OCI-LY3 (cell line): ENCODE results near the gene SLC25A25.

Source experiments
- EZH2phosphoT487 ChIP-seq: fragments of 200-600 bp; shearing (Covaris generic); IDR thresholded peaks from 2 replicates; pipeline ENCODE4 v1.6.1; 2018; ENCODE audit warnings: antibody characterized with exemption, mixed run types, low read depth
- TF ChIP-seq, protein P1 (sequence below): fragments of 200-600, 300-600 bp; sonication (generic); IDR thresholded peaks from 2 replicates; pipeline ENCODE4 v1.5.1; 2014; ENCODE audit warnings: antibody characterized with exemption, low read length, low read depth

DNA sequence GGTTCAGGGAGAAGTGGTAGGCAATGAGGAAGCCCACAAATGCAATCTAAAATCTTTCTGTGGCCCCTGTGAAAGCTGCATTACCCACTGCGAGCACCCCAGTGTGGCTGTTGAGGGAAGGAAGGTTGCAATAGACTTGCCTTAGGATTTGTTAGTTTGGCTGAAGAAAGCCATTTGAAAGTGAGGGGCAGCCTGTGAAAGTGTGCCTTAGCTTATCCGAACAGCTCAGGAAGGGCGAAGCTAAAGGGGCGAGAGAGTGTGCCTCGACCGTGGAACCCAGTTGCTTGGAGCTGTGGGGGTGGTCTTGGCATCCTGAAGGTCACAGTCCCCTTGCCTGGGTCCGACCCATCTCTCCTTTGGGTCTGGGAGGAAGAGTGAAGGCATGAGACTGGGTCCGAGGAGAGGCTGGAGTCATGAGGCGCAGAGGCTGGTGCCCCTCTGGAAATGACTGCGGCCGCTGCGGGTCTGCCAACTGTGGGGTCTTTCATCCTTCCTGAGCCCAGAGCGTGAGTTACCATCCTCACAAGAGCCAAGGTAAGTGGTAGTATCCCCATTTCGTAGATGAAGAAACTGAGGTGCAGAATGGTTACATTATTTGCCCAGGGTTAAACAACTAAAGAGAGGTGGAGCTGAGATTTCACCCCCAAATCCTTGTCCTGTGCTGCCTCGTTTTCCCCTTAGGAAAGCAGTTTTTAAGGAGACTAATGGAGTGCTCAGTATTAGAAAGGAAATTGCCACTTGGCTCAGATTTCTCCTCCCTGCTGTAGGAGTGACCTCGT, 24.4 kb downstream of the SLC25A25 start:
- TF ChIP-seq, protein P1, sequence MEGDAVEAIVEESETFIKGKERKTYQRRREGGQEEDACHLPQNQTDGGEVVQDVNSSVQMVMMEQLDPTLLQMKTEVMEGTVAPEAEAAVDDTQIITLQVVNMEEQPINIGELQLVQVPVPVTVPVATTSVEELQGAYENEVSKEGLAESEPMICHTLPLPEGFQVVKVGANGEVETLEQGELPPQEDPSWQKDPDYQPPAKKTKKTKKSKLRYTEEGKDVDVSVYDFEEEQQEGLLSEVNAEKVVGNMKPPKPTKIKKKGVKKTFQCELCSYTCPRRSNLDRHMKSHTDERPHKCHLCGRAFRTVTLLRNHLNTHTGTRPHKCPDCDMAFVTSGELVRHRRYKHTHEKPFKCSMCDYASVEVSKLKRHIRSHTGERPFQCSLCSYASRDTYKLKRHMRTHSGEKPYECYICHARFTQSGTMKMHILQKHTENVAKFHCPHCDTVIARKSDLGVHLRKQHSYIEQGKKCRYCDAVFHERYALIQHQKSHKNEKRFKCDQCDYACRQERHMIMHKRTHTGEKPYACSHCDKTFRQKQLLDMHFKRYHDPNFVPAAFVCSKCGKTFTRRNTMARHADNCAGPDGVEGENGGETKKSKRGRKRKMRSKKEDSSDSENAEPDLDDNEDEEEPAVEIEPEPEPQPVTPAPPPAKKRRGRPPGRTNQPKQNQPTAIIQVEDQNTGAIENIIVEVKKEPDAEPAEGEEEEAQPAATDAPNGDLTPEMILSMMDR = no peak
- no peak for TF ChIP-seq EZH2phosphoT487
